Panc1 (cell line): ENCODE measurements around the gene SPECC1L. TPM values are rescaled to one million over a fixed set of nuclear protein-coding genes. Genes with fewer than 3 reads are reported as not detected.

Source experiments
- ATAC-seq: fragments of 200-7000 bp; cut with Tn5 transposase; 2 replicates; pipeline ENCODE4 v1.9.1; 2020; ENCODE audit warnings: mild to moderate bottlenecking, moderate library complexity
- BruUV-seq: library from RNA; stranded (reverse); fragments of 400-500 nt; replicated peaks from 2 replicates; lab custom pipeline; 2021; lab: Mats Ljungman, UMichigan
- CTCF ChIA-PET: fragments of 300-600 bp; sonication (Branson Sonifier 250); formaldehyde crosslinking; loops from one replicate; lab custom pipeline; 2022; ENCODE audit warnings: antibody characterized with exemption; lab: Charles Lee
- POLR2A ChIA-PET: fragments of 300-600 bp; sonication (Branson Sonifier 250); formaldehyde crosslinking; loops from one replicate; lab custom pipeline; 2022; ENCODE audit warnings: antibody characterized with exemption; lab: Charles Lee
- DNase-seq: peaks from one replicate; pipeline ENCODE4 v3.0.0-alpha.2; 2010; ENCODE audit warnings: low read depth, low spot score
- H3K27ac ChIP-seq: 2 replicates; pipeline ENCODE4 v1.5.1; 2011; ENCODE audit warnings: mild to moderate bottlenecking, low read length, inconsistent platforms
- H3K27me3 ChIP-seq: fragments of 200-500 bp; sonication (Bioruptor generic); 2 replicates; pipeline ENCODE4 v1.6.0; 2014; ENCODE audit warnings: low read length, inconsistent platforms; ENCODE audit not compliant: control insufficient read depth, insufficient read depth
- H3K36me3 ChIP-seq: fragments of 200-500 bp; sonication (Bioruptor generic); 2 replicates; pipeline ENCODE4 v1.5.1; 2014; ENCODE audit warnings: inconsistent platforms, mild to moderate bottlenecking, low read length, moderate library complexity; ENCODE audit not compliant: control insufficient read depth, insufficient read depth
- H3K4me1 ChIP-seq: 2 replicates; pipeline ENCODE4 v1.5.1; 2011; ENCODE audit warnings: inconsistent platforms, mild to moderate bottlenecking, low read length, moderate library complexity; ENCODE audit not compliant: control insufficient read depth, insufficient read depth
- H3K4me3 ChIP-seq, 2 experiments: 2 replicates each; pipeline ENCODE4 v1.5.1; 2011 to 2012; ENCODE audit warnings: low read depth in 2 of 2, low read length in 2 of 2, mild to moderate bottlenecking in 2 of 2, inconsistent platforms in 1 of 2, moderate library complexity in 1 of 2
- H3K9me3 ChIP-seq: fragments of 200-500 bp; sonication (Bioruptor generic); 2 replicates; pipeline ENCODE4 v1.5.1; 2014; ENCODE audit warnings: low read depth, mild to moderate bottlenecking, inconsistent platforms, low read length, moderate library complexity; ENCODE audit not compliant: control insufficient read depth, insufficient read depth
- POLR2AphosphoS5 ChIP-seq: IDR thresholded peaks from 2 replicates; pipeline ENCODE4 v1.6.1; 2012; ENCODE audit warnings: mild to moderate bottlenecking, low read depth, low read length, moderate library complexity
- SIN3A ChIP-seq: IDR thresholded peaks from 2 replicates; pipeline ENCODE4 v1.6.1; 2012; ENCODE audit warnings: low read depth, mild to moderate bottlenecking, low read length, moderate library complexity, borderline replicate concordance; ENCODE audit not compliant: insufficient read depth
- TCF7L2 ChIP-seq: IDR thresholded peaks from 2 replicates; pipeline ENCODE4 v1.6.1; 2011; ENCODE audit warnings: mild to moderate bottlenecking, low read depth, low read length, inconsistent platforms
- in situ Hi-C: cut with HindIII; loops from 2 replicates; pipeline ENCODE4 v1.10.0; 2016; ENCODE audit warnings: low sequenced_read_pairs, low pct_unique_long_range_greater_than_20kb
- intact Hi-C: fragments of 100-400 bp; cut with micrococcal nuclease; formaldehyde crosslinking; loops from one replicate; pipeline ENCODE4 v1.10.0; 2022; ENCODE audit not compliant: unreplicated experiment
- total RNA-seq: library from RNA; stranded (reverse); gene quantifications from one replicate; pipeline ENCODE4 v1.2.1, GENCODE V29; 2021; ENCODE audit not compliant: unreplicated experiment
- TF ChIP-seq, protein P1 (sequence below): fragments of 450-650 bp; IDR thresholded peaks from 2 replicates; pipeline ENCODE4 v1.5.1; 2017; ENCODE audit warnings: mild to moderate bottlenecking
- TF ChIP-seq, protein P2 (sequence below), 2 experiments: IDR thresholded peaks; 2 replicates each; pipeline ENCODE4 v1.6.1; 2011 to 2012; ENCODE audit warnings: low read depth in 2 of 2, control low read depth in 1 of 2, low read length in 1 of 2, mild to moderate bottlenecking in 1 of 2, moderate library complexity in 1 of 2; ENCODE audit not compliant: insufficient read depth in 1 of 2

Gene SPECC1L
- total RNA-seq, 1 experiment from 2014 or later = 43.3 TPM

DNA sequence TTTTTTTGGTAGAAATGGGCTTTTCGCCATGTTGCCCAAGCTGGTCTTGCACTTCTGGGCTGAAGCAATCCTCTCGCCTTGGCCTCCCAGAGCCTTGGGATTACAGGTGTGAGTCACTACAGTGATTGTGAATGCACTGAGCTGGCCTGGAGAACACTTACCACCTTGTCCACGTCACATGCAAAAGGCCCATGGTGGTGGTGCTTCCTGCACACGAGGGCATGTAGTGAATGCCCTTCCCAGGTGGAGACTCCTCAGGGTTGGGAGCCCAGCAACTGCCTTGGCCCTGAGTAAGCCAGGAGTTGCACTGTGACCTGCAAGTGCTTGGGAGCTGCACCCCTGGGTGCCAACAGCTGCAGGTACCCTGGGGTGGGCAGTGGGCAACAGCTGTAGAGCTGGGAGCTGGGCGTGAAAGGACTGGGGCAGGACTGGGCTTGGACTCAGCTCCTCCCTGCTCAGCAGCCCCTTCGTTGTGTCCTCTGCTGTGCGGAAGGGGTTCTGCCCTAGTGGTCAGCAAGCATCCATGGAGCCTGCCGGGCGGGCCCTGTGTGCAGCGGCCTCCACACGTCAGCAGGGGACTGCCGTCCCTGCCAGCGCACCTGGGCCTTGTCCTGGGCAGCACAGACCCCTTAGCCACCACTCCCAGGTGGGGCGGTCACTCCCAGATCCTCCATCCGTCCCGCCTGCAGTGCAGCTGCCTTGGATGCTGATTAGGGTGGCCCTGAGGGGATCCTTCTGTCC, 147.4 kb downstream of the SPECC1L start:
- POLR2A ChIA-PET = no interaction called here

DNA sequence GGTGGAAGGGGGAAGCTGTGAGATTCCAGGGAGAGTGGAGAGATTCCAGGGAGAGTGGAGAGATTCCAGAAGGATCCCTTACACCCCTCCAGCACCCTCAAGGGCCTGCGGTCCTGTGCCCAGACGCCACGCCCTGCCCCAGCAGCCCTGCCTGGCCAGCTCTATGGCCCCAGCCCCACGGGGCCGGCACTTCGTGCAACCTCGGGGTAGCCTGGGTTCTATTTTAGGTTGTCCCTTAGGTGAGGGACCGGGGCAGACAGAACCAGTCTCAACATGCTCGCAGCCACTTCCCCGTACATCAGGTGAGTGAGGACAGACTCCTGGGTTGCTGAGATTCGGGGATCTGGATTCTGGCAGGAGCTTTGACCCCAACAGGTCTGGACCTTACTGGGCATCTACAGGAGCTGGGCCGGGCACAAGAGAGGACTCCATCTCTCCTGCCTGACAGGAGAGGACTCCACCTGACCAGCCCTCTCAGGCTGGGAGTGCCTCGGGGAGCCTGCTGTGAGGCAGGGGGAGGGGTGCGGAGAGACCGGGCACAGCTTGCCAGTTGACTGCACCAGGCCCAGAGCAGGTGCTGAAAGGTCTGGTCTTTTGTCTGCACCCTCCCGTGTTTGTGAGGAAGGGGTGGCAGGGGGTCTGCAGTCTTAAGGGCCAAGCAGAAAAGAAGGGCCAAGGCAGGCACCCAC, 148.3 kb downstream of the SPECC1L start:
- no peak overlapping the region for H3K4me3 ChIP-seq
- intact Hi-C loops = no loop called here
- no peaks in the 10 kb centered on the region for H3K9me3 ChIP-seq
- no TSS peak for BruUV-seq
- no peak for TF ChIP-seq TCF7L2
- TF ChIP-seq, protein P1, sequence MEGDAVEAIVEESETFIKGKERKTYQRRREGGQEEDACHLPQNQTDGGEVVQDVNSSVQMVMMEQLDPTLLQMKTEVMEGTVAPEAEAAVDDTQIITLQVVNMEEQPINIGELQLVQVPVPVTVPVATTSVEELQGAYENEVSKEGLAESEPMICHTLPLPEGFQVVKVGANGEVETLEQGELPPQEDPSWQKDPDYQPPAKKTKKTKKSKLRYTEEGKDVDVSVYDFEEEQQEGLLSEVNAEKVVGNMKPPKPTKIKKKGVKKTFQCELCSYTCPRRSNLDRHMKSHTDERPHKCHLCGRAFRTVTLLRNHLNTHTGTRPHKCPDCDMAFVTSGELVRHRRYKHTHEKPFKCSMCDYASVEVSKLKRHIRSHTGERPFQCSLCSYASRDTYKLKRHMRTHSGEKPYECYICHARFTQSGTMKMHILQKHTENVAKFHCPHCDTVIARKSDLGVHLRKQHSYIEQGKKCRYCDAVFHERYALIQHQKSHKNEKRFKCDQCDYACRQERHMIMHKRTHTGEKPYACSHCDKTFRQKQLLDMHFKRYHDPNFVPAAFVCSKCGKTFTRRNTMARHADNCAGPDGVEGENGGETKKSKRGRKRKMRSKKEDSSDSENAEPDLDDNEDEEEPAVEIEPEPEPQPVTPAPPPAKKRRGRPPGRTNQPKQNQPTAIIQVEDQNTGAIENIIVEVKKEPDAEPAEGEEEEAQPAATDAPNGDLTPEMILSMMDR = no peak
- TF ChIP-seq, protein P2, sequence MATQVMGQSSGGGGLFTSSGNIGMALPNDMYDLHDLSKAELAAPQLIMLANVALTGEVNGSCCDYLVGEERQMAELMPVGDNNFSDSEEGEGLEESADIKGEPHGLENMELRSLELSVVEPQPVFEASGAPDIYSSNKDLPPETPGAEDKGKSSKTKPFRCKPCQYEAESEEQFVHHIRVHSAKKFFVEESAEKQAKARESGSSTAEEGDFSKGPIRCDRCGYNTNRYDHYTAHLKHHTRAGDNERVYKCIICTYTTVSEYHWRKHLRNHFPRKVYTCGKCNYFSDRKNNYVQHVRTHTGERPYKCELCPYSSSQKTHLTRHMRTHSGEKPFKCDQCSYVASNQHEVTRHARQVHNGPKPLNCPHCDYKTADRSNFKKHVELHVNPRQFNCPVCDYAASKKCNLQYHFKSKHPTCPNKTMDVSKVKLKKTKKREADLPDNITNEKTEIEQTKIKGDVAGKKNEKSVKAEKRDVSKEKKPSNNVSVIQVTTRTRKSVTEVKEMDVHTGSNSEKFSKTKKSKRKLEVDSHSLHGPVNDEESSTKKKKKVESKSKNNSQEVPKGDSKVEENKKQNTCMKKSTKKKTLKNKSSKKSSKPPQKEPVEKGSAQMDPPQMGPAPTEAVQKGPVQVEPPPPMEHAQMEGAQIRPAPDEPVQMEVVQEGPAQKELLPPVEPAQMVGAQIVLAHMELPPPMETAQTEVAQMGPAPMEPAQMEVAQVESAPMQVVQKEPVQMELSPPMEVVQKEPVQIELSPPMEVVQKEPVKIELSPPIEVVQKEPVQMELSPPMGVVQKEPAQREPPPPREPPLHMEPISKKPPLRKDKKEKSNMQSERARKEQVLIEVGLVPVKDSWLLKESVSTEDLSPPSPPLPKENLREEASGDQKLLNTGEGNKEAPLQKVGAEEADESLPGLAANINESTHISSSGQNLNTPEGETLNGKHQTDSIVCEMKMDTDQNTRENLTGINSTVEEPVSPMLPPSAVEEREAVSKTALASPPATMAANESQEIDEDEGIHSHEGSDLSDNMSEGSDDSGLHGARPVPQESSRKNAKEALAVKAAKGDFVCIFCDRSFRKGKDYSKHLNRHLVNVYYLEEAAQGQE (IDR thresholded peaks at IDR 0.05; ENCODE audit: insufficient read depth in 1 of 2, low read depth in 2 of 2, low read length in 1 of 2) = no peak
- no peak for TF ChIP-seq POLR2AphosphoS5
- no peak for TF ChIP-seq SIN3A
- no peaks in the 10 kb centered on the region for H3K27me3 ChIP-seq
- H3K4me1 ChIP-seq = peaks cover 11% of the 10 kb centered on the region
- no peak overlapping the region for H3K27ac ChIP-seq
- ChIA-PET CTCF (interaction anchor here (0.6 kb wide), 1 partner anchor 86 kb away, joined by 3 read pairs; no protein-coding TSS in a partner anchor), POLR2A (interaction anchor here (0.6 kb wide), 1 partner anchor 10 kb away, joined by 3 read pairs; no protein-coding TSS in a partner anchor)
- H3K36me3 ChIP-seq = no peaks in the 10 kb centered on the region
- no peak for DNase-seq
- ATAC-seq = no peak
- in situ Hi-C loops = no loop called here

More for the DNA sequence above, 147.4 kb downstream of the SPECC1L start:
- Histone ChIP-seq H3K4me1 (peaks cover 11% of the 10 kb centered on the region), H3K36me3 (no peaks in the 10 kb centered on the region), H3K27ac (no peak overlapping the region), H3K27me3 (no peaks in the 10 kb centered on the region), H3K4me3 (no peak overlapping the region), H3K9me3 (no peaks in the 10 kb centered on the region)
- DNase-seq = no peak
- CTCF ChIA-PET = no interaction called here
- in situ Hi-C loops (no loop called here), intact Hi-C loops (no loop called here)
- BruUV-seq = no TSS peak
- no peak for TF ChIP-seq POLR2AphosphoS5
- TF ChIP-seq, protein P2 (IDR thresholded peaks at IDR 0.05; ENCODE audit: insufficient read depth in 1 of 2, low read depth in 2 of 2, low read length in 1 of 2) = no peak
- no peak for TF ChIP-seq SIN3A
- TF ChIP-seq, protein P1 = no peak
- no peak for TF ChIP-seq TCF7L2
- ATAC-seq = no peak
